ENCODE measurements around the gene OR52E4.

GRCh38 chr11:5833446-5833845 lies 47.0 kb upstream of the OR52E4 start:
- no peak for TF ChIP-seq EZH2 (IDR thresholded peaks at IDR 0.05; ENCODE audit: borderline replicate concordance, low read depth, low read length, severe bottlenecking)
- TF ChIP-seq CTCF (IDR thresholded peaks at IDR 0.05; ENCODE audit: extremely low read depth in 1 of 2, insufficient read depth in 1 of 2, low read depth in 1 of 2, low read length in 2 of 2): no peak
- TF ChIP-seq POLR2A (IDR thresholded peaks at IDR 0.05; ENCODE audit: low read depth, low read length): no peak
- TF ChIP-seq POLR2AphosphoS5 (IDR thresholded peaks at IDR 0.05; ENCODE audit: insufficient read depth, low read depth, low read length): no peak
- TF ChIP-seq GATA2 (IDR thresholded peaks at IDR 0.05; ENCODE audit: insufficient read depth, insufficient read length, low read depth, low read length): no peak
- no peak for TF ChIP-seq MAX (IDR thresholded peaks at IDR 0.05; ENCODE audit: insufficient read depth, insufficient read length)
